Osteocyte (in vitro differentiated cells): ENCODE measurements around the gene HDAC4. TPM values are rescaled to one million over a fixed set of nuclear protein-coding genes. Genes with fewer than 3 reads are reported as not detected.
A peak's percentile ranks its signal among the peaks of the same experiment; 100 is the strongest.

ENCODE experiments used
- DNase-seq: peaks from one replicate; pipeline ENCODE4 v3.0.0; 2021; ENCODE audit warnings: mixed read lengths; ENCODE audit not compliant: unreplicated experiment; ENCODE audit errors: extremely low spot score
- H3K27ac Mint-ChIP-seq: one replicate; pipeline ENCODE4 v1.8.0; 2021; ENCODE audit warnings: mild to moderate bottlenecking, mixed read lengths; ENCODE audit not compliant: unreplicated experiment
- H3K27me3 Mint-ChIP-seq: one replicate; pipeline ENCODE4 v1.8.0; 2021; ENCODE audit warnings: mixed read lengths; ENCODE audit not compliant: unreplicated experiment
- H3K36me3 Mint-ChIP-seq: one replicate; pipeline ENCODE4 v1.8.0; 2021; ENCODE audit warnings: mixed read lengths; ENCODE audit not compliant: unreplicated experiment
- H3K4me1 Mint-ChIP-seq: one replicate; pipeline ENCODE4 v1.8.0; 2021; ENCODE audit warnings: mixed read lengths; ENCODE audit not compliant: unreplicated experiment
- H3K4me3 Mint-ChIP-seq: one replicate; pipeline ENCODE4 v1.8.0; 2021; ENCODE audit warnings: mild to moderate bottlenecking, moderate library complexity, mixed read lengths; ENCODE audit not compliant: unreplicated experiment
- H3K9me3 Mint-ChIP-seq: one replicate; pipeline ENCODE4 v1.8.0; 2021; ENCODE audit warnings: mixed read lengths; ENCODE audit not compliant: unreplicated experiment
- CTCF ChIP-seq: fragments of 200-600 bp; sonication (generic); IDR thresholded peaks from 2 replicates; pipeline ENCODE4 v1.5.0; 2021; ENCODE audit warnings: antibody characterized with exemption, mild to moderate bottlenecking, moderate library complexity
- total RNA-seq: library from RNA; stranded (reverse); gene quantifications from 2 replicates; pipeline ENCODE4 v1.2.1, GENCODE V29; 2021

Gene HDAC4
- total RNA-seq, 1 donor from 2014 or later, result 30.3 TPM

GRCh38 chr2:239225871-239226561 is 174.8 kb downstream of the HDAC4 start:
- TF ChIP-seq CTCF, result no peak
- H3K4me3 Mint-ChIP-seq, result no peak overlapping the region
- no peaks in the 10 kb centered on the region for H3K36me3 Mint-ChIP-seq
- peaks cover 68% of the 10 kb centered on the region for H3K4me1 Mint-ChIP-seq
- H3K27ac Mint-ChIP-seq, result peak overlapping the region; percentile 62
- H3K27me3 Mint-ChIP-seq, result no peaks in the 10 kb centered on the region
- H3K9me3 Mint-ChIP-seq, result no peaks in the 10 kb centered on the region
- DNase-seq, result no peak

- no peak overlapping the region for H3K27ac Mint-ChIP-seq
- no peak overlapping the region for H3K4me3 Mint-ChIP-seq
- no peaks in the 10 kb centered on the region for H3K9me3 Mint-ChIP-seq
- DNase-seq, result no peak
- no peaks in the 10 kb centered on the region for H3K27me3 Mint-ChIP-seq
- TF ChIP-seq CTCF, result no peak
- H3K36me3 Mint-ChIP-seq, result no peaks in the 10 kb centered on the region
- peaks cover 72% of the 10 kb centered on the region for H3K4me1 Mint-ChIP-seq
Observed at GRCh38 chr2:239225371-239225851, 175.4 kb downstream of the HDAC4 start.

- DNase-seq, result no peak
- Mint-ChIP-seq H3K9me3 (no peaks in the 10 kb centered on the region), H3K4me1 (peaks cover 73% of the 10 kb centered on the region), H3K27me3 (no peaks in the 10 kb centered on the region), H3K36me3 (no peaks in the 10 kb centered on the region), H3K27ac (no peak overlapping the region), H3K4me3 (no peak overlapping the region)
- no peak for TF ChIP-seq CTCF
Observed at GRCh38 chr2:239224955-239225354, 175.9 kb downstream of the HDAC4 start.

GRCh38 chr2:239224199-239224570 is 176.6 kb downstream of the HDAC4 start:
- H3K27me3 Mint-ChIP-seq, result no peaks in the 10 kb centered on the region
- no peak for TF ChIP-seq CTCF
- H3K4me3 Mint-ChIP-seq, result no peak overlapping the region
- H3K36me3 Mint-ChIP-seq, result no peaks in the 10 kb centered on the region
- no peaks in the 10 kb centered on the region for H3K9me3 Mint-ChIP-seq
- H3K4me1 Mint-ChIP-seq, result peaks cover 73% of the 10 kb centered on the region
- no peak for DNase-seq
- H3K27ac Mint-ChIP-seq, result no peak overlapping the region

- no peak for DNase-seq
- Mint-ChIP-seq H3K27me3 (no peaks in the 10 kb centered on the region), H3K27ac (no peak overlapping the region), H3K4me3 (no peak overlapping the region), H3K9me3 (no peaks in the 10 kb centered on the region), H3K36me3 (no peaks in the 10 kb centered on the region), H3K4me1 (peaks cover 73% of the 10 kb centered on the region)
- TF ChIP-seq CTCF, result no peak
Observed at GRCh38 chr2:239223310-239224198, 177.3 kb downstream of the HDAC4 start.
